GM21786 (cell line): ENCODE measurements around the gene UBASH3B.
A peak's percentile ranks its signal among the peaks of the same experiment; 100 is the strongest.

Source experiments
- ATAC-seq: cut with Tn5 transposase; IDR thresholded peaks from one replicate; pipeline ENCODE4 v1.9.1; 2021; ENCODE audit not compliant: unreplicated experiment

UBASH3B gene

GRCh38 chr11:122647736-122648275, 7.7 kb upstream of the UBASH3B start:
- ATAC-seq = no peak

- no peak for ATAC-seq
Observed at GRCh38 chr11:122649116-122649515, 6.4 kb upstream of the UBASH3B start.

- ATAC-seq = no peak
Observed at GRCh38 chr11:122650619-122651018, 4.9 kb upstream of the UBASH3B start.

- ATAC-seq = no peak
Observed at GRCh38 chr11:122652495-122652894, 3.0 kb upstream of the UBASH3B start.

DNA sequence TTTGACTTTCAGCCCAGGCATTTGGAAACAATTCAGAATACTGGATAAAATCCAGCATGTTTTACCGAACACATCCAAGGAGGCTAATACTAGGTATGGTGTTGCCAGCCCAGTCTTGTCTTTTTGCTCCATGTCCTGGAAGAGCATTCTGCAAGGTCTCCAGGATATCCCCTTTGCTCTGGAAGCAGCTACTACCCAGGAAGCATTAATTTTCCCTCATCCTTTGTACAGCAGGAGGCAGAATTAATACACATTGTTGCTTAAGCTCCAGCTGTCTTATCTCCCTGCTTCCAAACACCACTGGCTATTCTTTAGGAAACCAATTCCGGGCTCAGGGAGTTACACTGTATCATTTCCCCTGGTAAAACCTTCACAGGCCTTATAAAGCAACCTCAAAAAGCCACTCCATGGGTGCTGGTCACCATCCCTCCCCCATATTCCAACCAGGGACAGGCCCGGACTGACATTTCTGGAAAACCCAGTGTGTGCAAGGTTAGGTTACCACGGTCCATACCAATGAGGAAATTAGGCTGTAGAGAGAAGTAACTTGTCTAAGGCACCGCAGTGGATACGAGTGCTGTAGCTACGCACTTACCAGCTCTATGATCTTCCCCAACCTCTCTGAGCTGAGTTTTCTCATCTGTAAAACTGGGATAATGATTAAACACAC, 1.5 kb upstream of the UBASH3B start:
- no peak for ATAC-seq

- ATAC-seq = peak; percentile 48
Observed at GRCh38 chr11:122656073-122656630, 630 bp downstream of the UBASH3B start.

DNA sequence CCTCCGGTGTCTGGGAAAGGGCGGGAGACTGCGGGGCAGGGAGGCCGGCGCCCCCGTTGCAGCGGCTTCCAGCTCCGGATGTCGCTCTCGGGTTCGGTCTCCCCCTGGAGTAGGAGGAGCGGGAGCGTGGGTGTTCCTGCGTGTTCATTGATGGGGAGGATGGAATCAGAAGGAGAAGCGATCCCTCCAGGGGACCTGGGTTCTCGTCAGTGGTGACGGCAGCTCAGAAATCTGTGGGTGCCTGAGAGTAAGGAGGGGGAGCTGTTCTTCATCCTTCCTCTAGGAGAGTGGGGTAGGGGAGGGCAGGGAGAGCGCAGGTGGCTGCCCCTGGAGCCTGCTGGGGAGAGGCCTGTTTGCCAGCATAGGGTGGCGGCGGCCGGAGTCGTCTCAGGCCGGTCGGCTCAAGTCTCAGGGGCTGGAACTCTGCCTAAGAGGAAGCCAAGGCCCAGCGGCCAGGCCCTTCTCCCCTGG, 1.1 kb downstream of the UBASH3B start:
- ATAC-seq = no peak

- ATAC-seq = no peak
Observed at GRCh38 chr11:122659676-122660554, 4.4 kb downstream of the UBASH3B start.

DNA sequence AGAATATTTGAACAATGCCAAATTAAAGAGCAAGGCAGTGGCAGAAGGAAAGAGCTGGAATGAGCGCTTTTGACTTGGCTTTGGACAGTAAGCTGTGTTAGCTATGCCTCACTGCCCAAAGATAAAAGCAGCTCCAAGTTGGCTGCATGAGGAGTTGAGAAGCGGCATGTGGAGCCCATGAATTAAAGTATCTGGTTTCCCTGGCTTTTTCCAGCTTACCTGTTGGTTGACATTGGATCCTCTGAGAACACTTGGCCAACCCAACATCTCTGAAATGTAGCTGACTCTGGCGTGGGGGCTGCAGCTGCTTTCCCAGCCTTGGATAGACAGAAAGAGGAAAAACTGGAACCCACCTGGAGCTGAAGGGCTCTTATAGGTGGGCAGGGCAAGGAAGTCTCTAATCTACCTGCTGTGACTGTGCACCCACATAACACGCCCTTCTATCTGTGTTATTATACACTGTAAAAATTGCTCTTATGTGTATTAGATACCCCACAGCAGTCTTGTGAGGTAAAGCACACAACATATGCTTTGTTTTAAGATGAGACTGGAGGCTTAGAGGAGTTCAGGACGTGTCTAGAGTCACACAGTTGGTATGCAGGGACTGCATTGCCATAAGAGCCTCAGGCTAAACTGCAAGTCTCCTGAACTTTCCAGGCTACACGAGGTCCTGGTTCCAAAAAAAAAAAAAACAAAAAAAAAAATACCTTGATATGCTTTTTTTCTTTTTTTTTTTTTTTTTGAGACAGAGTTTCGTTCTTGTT, 5.8 kb downstream of the UBASH3B start:
- no peak for ATAC-seq

DNA sequence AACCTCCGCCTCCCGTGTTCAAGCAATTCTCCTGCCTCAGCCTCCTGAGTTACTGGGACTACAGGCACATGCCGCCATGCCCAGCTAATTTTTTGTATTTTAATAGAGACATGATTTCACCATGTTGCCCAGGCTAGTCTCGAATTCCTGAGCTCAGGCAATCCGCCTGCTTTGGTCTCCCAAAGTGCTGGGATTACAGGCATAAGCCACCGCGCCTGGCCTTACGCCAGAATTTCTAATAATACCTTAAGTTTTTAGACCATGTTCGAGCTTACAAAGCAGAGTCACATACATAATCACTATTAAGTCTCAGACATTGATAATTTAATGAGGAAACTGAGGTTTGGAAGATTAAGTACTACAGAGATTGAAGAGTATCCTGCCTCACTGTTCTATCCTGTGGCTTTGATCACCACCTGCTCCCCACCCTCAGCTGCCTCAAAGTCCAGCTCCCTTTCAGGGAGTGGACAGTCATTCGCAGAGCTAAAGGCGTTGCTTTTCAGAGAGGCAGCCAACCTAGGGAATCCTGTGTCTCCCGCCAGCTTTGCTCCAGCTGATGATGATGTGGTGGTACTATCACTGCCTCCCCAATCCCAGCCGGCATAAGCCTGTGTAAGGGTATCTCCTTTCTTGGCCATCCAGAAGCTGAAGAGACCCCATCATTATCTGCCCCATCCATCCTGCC, 7.7 kb downstream of the UBASH3B start:
- no peak for ATAC-seq

- no peak for ATAC-seq
Observed at GRCh38 chr11:122663764-122664163, 8.2 kb downstream of the UBASH3B start.

DNA sequence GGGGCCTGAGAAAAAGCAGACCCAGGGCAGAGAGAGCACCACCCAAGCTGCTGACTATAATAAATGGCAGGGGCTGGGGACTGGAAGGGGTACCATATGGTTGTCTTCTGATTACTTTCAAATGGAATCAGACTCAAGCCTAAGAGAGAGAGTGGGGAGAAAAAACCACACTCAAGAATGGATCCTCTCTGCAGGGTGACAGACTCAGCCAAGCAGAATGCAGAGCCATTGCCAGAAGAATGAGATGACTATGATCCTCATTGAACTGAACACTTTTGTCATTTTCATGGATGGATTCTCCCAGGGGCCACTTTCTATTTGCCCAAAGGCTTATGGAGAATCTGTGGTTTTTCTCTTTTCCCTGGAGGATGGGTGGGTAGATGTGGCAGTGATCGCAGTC, 8.7 kb downstream of the UBASH3B start:
- no peak for ATAC-seq

- no peak for ATAC-seq
Observed at GRCh38 chr11:122665861-122666260, 10.3 kb downstream of the UBASH3B start.

GRCh38 chr11:122666743-122667142, 11.2 kb downstream of the UBASH3B start:
- no peak for ATAC-seq

GRCh38 chr11:122668562-122669090, 13.1 kb downstream of the UBASH3B start:
- no peak for ATAC-seq

GRCh38 chr11:122670131-122670530, 14.6 kb downstream of the UBASH3B start:
- ATAC-seq = no peak

DNA sequence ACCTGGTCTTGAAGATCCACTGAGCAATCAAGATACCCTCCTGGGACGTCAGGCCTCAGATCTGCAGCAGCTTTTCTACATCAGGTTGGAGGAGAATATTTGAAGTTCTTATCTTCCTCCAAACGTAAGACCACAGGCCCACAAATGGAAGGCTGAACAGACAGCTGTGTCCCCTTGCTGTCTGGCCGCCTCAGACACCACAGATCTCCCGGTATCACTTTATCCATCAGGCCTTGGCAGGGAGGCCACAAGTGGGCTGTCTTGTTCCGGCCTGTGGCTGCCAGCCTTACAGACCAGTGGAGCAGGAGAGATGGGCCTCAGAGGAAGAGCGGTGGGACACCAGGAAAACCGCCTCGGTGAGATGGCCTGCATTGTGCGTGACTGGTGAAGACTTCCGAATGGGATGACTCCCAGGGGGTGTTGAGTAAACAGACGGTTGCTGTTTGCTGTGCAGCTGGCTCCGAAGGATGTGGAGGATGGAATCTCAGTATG, 15.9 kb downstream of the UBASH3B start:
- ATAC-seq = no peak

- no peak for ATAC-seq
Observed at GRCh38 chr11:122672892-122673291, 17.4 kb downstream of the UBASH3B start.

DNA sequence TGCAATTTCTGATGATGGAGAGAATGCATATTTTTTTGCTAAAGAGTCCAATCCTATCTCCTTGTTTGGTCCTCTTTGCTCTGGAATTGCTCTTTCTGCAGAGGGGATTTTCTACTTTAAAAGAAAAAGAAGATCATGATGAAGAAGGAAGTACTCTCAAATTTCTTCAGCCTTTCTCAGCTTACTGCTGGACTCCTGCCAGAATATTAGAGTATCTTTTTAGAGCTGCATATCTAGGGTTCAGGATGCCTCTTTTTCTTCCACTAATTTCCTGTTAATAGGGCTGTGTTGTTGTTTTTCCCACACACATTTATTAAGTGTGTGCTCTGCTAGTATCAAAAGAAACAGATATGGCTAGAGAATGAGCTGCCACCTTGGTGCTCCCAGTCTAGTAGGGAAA, 18.2 kb downstream of the UBASH3B start:
- no peak for ATAC-seq

GRCh38 chr11:122676638-122677037, 21.1 kb downstream of the UBASH3B start:
- ATAC-seq = no peak
